Cardiac fibroblast (primary cell): ENCODE measurements around the gene USP8.
"Not testable (repeated sequence)": the region's sequence is repeated elsewhere in the genome, so short reads cannot be mapped to it uniquely, and the experiment has no call there.

ENCODE experiments used
- DNase-seq, 2 donors: peaks; one replicate each; pipeline versions ENCODE4 v3.0.0 to v3.0.0-alpha.2; 2010; ENCODE audit warnings: low read depth in 2 of 2
- H3K4me3 ChIP-seq, 2 donors: replicated peaks in 1 of 2; 1 replicate in 1 of 2; 2 replicates in 1 of 2; pipeline ENCODE4 v1.5.1; 2011; ENCODE audit warnings: low read depth in 2 of 2, low read length in 2 of 2, mild to moderate bottlenecking in 2 of 2, moderate library complexity in 1 of 2
- TF ChIP-seq, protein P1 (sequence below): IDR thresholded peaks from one replicate; pipeline ENCODE4 v1.5.1; 2011; ENCODE audit warnings: low read depth, mild to moderate bottlenecking, low read length, inconsistent platforms

The USP8 gene

GRCh38 chr15:50484781-50485180, 60.6 kb downstream of the USP8 start:
- no peak overlapping the region for H3K4me3 ChIP-seq
- TF ChIP-seq, protein P1, sequence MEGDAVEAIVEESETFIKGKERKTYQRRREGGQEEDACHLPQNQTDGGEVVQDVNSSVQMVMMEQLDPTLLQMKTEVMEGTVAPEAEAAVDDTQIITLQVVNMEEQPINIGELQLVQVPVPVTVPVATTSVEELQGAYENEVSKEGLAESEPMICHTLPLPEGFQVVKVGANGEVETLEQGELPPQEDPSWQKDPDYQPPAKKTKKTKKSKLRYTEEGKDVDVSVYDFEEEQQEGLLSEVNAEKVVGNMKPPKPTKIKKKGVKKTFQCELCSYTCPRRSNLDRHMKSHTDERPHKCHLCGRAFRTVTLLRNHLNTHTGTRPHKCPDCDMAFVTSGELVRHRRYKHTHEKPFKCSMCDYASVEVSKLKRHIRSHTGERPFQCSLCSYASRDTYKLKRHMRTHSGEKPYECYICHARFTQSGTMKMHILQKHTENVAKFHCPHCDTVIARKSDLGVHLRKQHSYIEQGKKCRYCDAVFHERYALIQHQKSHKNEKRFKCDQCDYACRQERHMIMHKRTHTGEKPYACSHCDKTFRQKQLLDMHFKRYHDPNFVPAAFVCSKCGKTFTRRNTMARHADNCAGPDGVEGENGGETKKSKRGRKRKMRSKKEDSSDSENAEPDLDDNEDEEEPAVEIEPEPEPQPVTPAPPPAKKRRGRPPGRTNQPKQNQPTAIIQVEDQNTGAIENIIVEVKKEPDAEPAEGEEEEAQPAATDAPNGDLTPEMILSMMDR, result no peak
- no peak for DNase-seq

DNA sequence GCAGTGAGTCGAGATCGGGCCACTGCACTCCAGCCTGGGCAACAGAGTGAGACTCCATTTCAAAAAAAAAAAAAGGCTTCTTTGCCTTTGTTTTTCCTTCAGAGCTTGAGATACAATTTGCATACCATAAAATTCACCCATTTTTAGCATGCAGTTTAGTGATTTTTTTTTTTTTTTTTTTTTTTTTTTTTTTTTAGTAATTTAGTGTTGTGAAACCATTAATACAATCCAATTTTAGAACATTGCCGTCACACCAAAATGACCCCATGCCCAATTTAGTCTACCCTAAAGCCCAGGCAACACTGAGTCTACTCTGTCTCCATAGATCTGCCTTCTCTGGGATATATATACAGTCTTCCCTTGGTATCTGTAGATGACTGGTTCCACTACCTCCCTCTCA, 61.2 kb downstream of the USP8 start:
- DNase-seq, result no peak
- no peak overlapping the region for H3K4me3 ChIP-seq
- TF ChIP-seq, protein P1, result no peak

- no peak overlapping the region for H3K4me3 ChIP-seq
- no peak for DNase-seq
- TF ChIP-seq, protein P1, result no peak
Measured at GRCh38 chr15:50487287-50487686, 63.1 kb downstream of the USP8 start.

DNA sequence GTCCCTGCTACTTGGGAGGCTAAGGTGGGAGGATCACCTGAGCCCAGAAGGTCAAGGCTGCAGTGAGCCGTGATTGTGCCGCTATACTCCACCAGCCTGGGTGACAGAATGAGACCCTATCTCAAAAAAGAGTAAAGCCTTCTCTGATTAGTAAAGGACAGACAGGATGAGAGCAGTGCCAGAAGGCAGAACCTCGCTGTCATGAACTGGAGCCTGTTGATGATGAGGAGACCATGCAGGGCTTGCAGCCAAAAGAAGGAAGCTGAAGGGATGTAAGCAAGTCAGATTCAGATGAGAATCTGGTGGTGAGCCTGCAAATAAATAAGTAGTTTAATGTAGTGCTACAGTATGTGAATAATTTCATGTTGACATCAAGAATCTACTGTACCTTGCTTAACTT, 69.4 kb downstream of the USP8 start:
- H3K4me3 ChIP-seq, result no peak overlapping the region
- TF ChIP-seq, protein P1, result no peak

GRCh38 chr15:50494547-50494946, 70.3 kb downstream of the USP8 start:
- not testable (repeated sequence) for DNase-seq, H3K4me3 ChIP-seq

More for the DNA sequence above, 69.4 kb downstream of the USP8 start:
- DNase-seq, result no peak

GRCh38 chr15:50496692-50497091, 72.5 kb downstream of the USP8 start:
- no peak for DNase-seq
- TF ChIP-seq, protein P1, result no peak
- H3K4me3 ChIP-seq, result no peak overlapping the region

- TF ChIP-seq, protein P1, result no peak
- no peak for DNase-seq
- no peak overlapping the region for H3K4me3 ChIP-seq
Measured at GRCh38 chr15:50500352-50500751, 76.1 kb downstream of the USP8 start.

DNA sequence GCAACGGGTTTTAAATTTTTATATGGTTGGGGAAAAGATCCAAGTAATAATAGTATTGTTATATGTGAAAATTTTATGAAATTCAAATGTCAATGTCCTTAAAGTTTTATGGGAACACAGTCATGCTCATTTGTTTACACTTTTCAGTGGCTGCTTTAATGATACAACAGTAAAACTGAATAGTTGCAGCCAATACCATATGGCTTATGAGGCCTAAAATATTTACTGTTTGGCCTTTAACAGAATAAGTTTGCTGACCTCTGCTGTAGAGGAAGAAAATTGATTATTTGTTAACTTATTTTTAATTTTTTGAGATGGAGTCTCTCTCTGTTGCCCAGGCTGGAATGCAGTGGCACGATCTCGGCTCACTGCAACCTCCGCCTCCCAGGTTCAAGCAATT, 77.6 kb downstream of the USP8 start:
- no peak overlapping the region for H3K4me3 ChIP-seq
- TF ChIP-seq, protein P1, result no peak
- no peak for DNase-seq
